DOHH2 (cell line): ENCODE data around the gene KCNJ14.

Experiments
- H3F3A ChIP-seq: fragments of 200-600 bp; sonication (generic), shearing (Covaris generic); 2 replicates; pipeline ENCODE4 v1.6.0; 2016; ENCODE audit warnings: antibody characterized with exemption, mild to moderate bottlenecking; ENCODE audit not compliant: control insufficient read depth, insufficient read depth
- H3K27ac ChIP-seq: fragments of 200-600 bp; sonication (generic); 2 replicates; pipeline ENCODE4 v1.5.1; 2014; ENCODE audit warnings: low read depth, mild to moderate bottlenecking, low read length, moderate library complexity
- H3K27me3 ChIP-seq: fragments of 200-600 bp; sonication (generic); 2 replicates; pipeline ENCODE4 v1.6.1; 2014; ENCODE audit warnings: mild to moderate bottlenecking, low read length, mixed read lengths; ENCODE audit not compliant: control insufficient read depth
- H3K36me3 ChIP-seq: fragments of 200-600 bp; sonication (generic); 2 replicates; pipeline ENCODE4 v1.6.1; 2014; ENCODE audit warnings: mild to moderate bottlenecking, low read length, moderate library complexity, mixed read lengths; ENCODE audit not compliant: control insufficient read depth
- H3K4me1 ChIP-seq: fragments of 200-600 bp; sonication (generic); 2 replicates; pipeline ENCODE4 v1.6.1; 2014; ENCODE audit warnings: mild to moderate bottlenecking, low read length, mixed read lengths; ENCODE audit not compliant: control insufficient read depth
- H3K4me2 ChIP-seq: fragments of 200-600 bp; sonication (generic); 2 replicates; pipeline ENCODE4 v1.6.0; 2014; ENCODE audit warnings: mild to moderate bottlenecking, low read length, moderate library complexity
- H3K4me3 ChIP-seq: fragments of 200-600 bp; sonication (generic); 2 replicates; pipeline ENCODE4 v1.5.1; 2014; ENCODE audit warnings: mild to moderate bottlenecking, low read length, mixed read lengths
- H3K79me2 ChIP-seq: fragments of 200-600 bp; sonication (generic); 2 replicates; pipeline ENCODE4 v1.6.1; 2014; ENCODE audit warnings: mild to moderate bottlenecking, low read length, mixed read lengths; ENCODE audit not compliant: control insufficient read depth
- H3K9me2 ChIP-seq: fragments of 200-600 bp; sonication (generic); replicated peaks from 2 replicates; pipeline ENCODE4 v1.6.1; 2014; ENCODE audit warnings: mild to moderate bottlenecking, low read length, mixed read lengths; ENCODE audit not compliant: control insufficient read depth
- H3K9me3 ChIP-seq: fragments of 200-600 bp; sonication (generic); 2 replicates; pipeline ENCODE4 v1.6.1; 2014; ENCODE audit warnings: antibody characterized with exemption, low read length, mixed read lengths; ENCODE audit not compliant: control insufficient read depth, insufficient read depth
- H4K20me1 ChIP-seq: fragments of 200-600 bp; sonication (generic); 2 replicates; pipeline ENCODE4 v1.6.0; 2014; ENCODE audit warnings: low read depth, mild to moderate bottlenecking, antibody characterized with exemption, low read length, moderate library complexity; ENCODE audit not compliant: control insufficient read depth, insufficient read depth
- EZH2phosphoT487 ChIP-seq: fragments of 200-600 bp; sonication (generic); IDR thresholded peaks from 2 replicates; pipeline ENCODE4 v1.6.1; 2017; ENCODE audit warnings: borderline replicate concordance, mild to moderate bottlenecking, antibody characterized with exemption, low read length, moderate library complexity, mixed read lengths
- TF ChIP-seq, protein P1 (sequence below): fragments of 200-600 bp; sonication (generic); IDR thresholded peaks from one replicate; pipeline ENCODE4 v1.5.1; 2014; ENCODE audit warnings: antibody characterized with exemption, mild to moderate bottlenecking, low read depth, low read length; ENCODE audit not compliant: poor library complexity, severe bottlenecking

The KCNJ14 gene

GRCh38 chr19:48490981-48491792 is 35.8 kb downstream of the KCNJ14 start:
- Histone ChIP-seq H3F3A (peaks cover 5% of the 10 kb centered on the region; the same call in 1 of the 2 replicates), H3K9me2 (no peaks in the 10 kb centered on the region), H3K9me3 (no peaks in the 10 kb centered on the region), H3K4me1 (peaks cover 35% of the 10 kb centered on the region), H3K27me3 (peaks cover 28% of the 10 kb centered on the region), H3K36me3 (no peaks in the 10 kb centered on the region), H4K20me1 (no peaks in the 10 kb centered on the region), H3K79me2 (no peaks in the 10 kb centered on the region), H3K27ac (no peak overlapping the region), H3K4me2 (peak overlapping the region; percentile 64), H3K4me3 (peak overlapping the region; percentile 47)
- TF ChIP-seq EZH2phosphoT487, result no peak
- TF ChIP-seq, protein P1, sequence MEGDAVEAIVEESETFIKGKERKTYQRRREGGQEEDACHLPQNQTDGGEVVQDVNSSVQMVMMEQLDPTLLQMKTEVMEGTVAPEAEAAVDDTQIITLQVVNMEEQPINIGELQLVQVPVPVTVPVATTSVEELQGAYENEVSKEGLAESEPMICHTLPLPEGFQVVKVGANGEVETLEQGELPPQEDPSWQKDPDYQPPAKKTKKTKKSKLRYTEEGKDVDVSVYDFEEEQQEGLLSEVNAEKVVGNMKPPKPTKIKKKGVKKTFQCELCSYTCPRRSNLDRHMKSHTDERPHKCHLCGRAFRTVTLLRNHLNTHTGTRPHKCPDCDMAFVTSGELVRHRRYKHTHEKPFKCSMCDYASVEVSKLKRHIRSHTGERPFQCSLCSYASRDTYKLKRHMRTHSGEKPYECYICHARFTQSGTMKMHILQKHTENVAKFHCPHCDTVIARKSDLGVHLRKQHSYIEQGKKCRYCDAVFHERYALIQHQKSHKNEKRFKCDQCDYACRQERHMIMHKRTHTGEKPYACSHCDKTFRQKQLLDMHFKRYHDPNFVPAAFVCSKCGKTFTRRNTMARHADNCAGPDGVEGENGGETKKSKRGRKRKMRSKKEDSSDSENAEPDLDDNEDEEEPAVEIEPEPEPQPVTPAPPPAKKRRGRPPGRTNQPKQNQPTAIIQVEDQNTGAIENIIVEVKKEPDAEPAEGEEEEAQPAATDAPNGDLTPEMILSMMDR, result no peak

GRCh38 chr19:48491793-48492123 is 36.4 kb downstream of the KCNJ14 start:
- H3K79me2 ChIP-seq, result no peaks in the 10 kb centered on the region
- peaks cover 35% of the 10 kb centered on the region for H3K4me1 ChIP-seq
- TF ChIP-seq EZH2phosphoT487, result no peak
- TF ChIP-seq, protein P1, result no peak
- H3F3A ChIP-seq, result peaks cover 5% of the 10 kb centered on the region; the same call in 1 of the 2 replicates
- no peaks in the 10 kb centered on the region for H3K9me2 ChIP-seq
- no peaks in the 10 kb centered on the region for H4K20me1 ChIP-seq
- no peaks in the 10 kb centered on the region for H3K36me3 ChIP-seq
- no peaks in the 10 kb centered on the region for H3K9me3 ChIP-seq
- H3K27me3 ChIP-seq, result peaks cover 29% of the 10 kb centered on the region
- no peak overlapping the region for H3K27ac ChIP-seq
- no peak overlapping the region for H3K4me3 ChIP-seq
- H3K4me2 ChIP-seq, result peak overlapping the region; percentile 64; the same call in 1 of the 2 replicates

- peaks cover 41% of the 10 kb centered on the region for H3K27me3 ChIP-seq
- H3F3A ChIP-seq, result peaks cover 5% of the 10 kb centered on the region; the same call in 1 of the 2 replicates
- no peaks in the 10 kb centered on the region for H3K9me3 ChIP-seq
- no peaks in the 10 kb centered on the region for H4K20me1 ChIP-seq
- H3K4me1 ChIP-seq, result peaks cover 35% of the 10 kb centered on the region
- H3K27ac ChIP-seq, result peak overlapping the region; percentile 26; the same call in 1 of the 2 replicates
- peak overlapping the region; percentile 66 for H3K4me3 ChIP-seq
- H3K79me2 ChIP-seq, result no peaks in the 10 kb centered on the region
- no peak for TF ChIP-seq EZH2phosphoT487
- TF ChIP-seq, protein P1, result no peak
- H3K36me3 ChIP-seq, result no peaks in the 10 kb centered on the region
- H3K4me2 ChIP-seq, result peak overlapping the region; percentile 61
- H3K9me2 ChIP-seq, result no peaks in the 10 kb centered on the region
These were observed 37.7 kb downstream of the KCNJ14 start for GRCh38 chr19:48492925-48493717.
